HL-60 (cell line): ENCODE data around the gene NBDY.

Source experiments
- DNase-seq, 2 experiments: peaks; one replicate each; pipeline ENCODE4 v3.0.0-alpha.2; 2010 to 2020; ENCODE audit warnings: low read depth in 1 of 2, low spot score in 1 of 2
- H3K27ac ChIP-seq: fragments of 250-450 bp; sonication (Bioruptor Pico); replicated peaks from 2 replicates; pipeline ENCODE4 v1.5.1; 2020; ENCODE audit warnings: mild to moderate bottlenecking, moderate library complexity
- H3K27me3 ChIP-seq: fragments of 250-450 bp; sonication (Bioruptor Pico); 2 replicates; pipeline ENCODE4 v1.5.1; 2021; ENCODE audit warnings: mild to moderate bottlenecking, moderate library complexity; ENCODE audit not compliant: insufficient read depth, poor library complexity, severe bottlenecking
- H3K4me3 ChIP-seq: replicated peaks from 2 replicates; pipeline ENCODE4 v1.5.1; 2011; ENCODE audit warnings: mild to moderate bottlenecking, control low read depth, low read length; ENCODE audit not compliant: insufficient read depth
- CTCF ChIP-seq: IDR thresholded peaks from one replicate; pipeline ENCODE4 v1.5.1; 2011; ENCODE audit warnings: low read length, control low read depth, inconsistent platforms; ENCODE audit not compliant: insufficient read depth
- GABPA ChIP-seq: IDR thresholded peaks from 2 replicates; pipeline ENCODE4 v1.6.1; 2012; ENCODE audit warnings: low read depth
- POLR2AphosphoS5 ChIP-seq: IDR thresholded peaks from 2 replicates; pipeline ENCODE4 v1.6.1; 2012; ENCODE audit warnings: low read depth
- REST ChIP-seq: IDR thresholded peaks from 2 replicates; pipeline ENCODE4 v1.6.1; 2012; ENCODE audit warnings: low read depth; ENCODE audit not compliant: insufficient replicate concordance
- SPI1 ChIP-seq: IDR thresholded peaks from 2 replicates; pipeline ENCODE4 v1.6.1; 2012; ENCODE audit warnings: low read depth, mild to moderate bottlenecking, borderline replicate concordance

NBDY gene

DNA sequence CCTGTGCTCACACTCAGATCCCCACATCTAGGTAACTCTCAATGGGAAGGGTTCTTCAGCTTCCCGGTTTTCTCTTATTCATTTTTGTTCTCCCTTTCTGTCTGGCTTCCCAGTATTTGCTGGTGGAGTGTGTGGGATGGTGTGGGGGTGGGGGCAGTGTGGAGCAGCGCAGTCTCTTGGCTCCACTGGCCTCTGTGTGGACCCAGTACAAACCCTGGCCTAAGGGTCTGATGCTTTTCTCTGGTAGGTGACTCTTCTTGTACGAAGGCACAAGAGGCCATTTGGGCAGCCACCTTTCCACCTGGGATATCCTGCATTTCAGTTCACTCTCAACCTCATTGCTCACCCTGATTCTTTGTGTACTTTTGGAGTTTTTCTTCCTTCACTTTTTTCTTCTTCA lies 71.3 kb downstream of the NBDY start:
- H3K27ac ChIP-seq: no peak overlapping the region
- no peak overlapping the region for H3K4me3 ChIP-seq
- DNase-seq: no peak
- TF ChIP-seq POLR2AphosphoS5 (no peak), GABPA (no peak), CTCF (no peak), REST (no peak), SPI1 (no peak)
- H3K27me3 ChIP-seq: no peaks in the 10 kb centered on the region

DNA sequence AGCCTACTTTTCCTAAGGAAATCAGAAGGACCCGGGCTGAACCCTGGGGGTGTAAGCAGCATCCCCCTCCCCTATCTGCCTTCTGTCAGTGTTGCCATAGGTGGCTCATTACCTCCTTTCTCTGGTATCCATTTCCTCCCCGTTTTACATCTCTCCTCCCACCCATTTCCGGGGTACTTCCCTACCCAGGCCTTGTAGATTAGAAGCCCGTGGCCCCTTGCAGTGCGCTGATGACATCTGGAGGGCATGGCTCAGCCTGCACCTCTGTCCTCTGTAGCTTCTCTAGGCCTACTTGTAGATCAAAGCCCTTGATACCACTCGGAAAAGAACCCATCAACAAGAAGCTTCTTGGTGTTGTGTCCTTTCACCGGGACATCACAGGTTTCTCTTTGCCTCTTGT lies 71.8 kb downstream of the NBDY start:
- no peak for DNase-seq
- no peak for TF ChIP-seq GABPA
- no peak for TF ChIP-seq SPI1
- no peak for TF ChIP-seq REST
- no peak for TF ChIP-seq CTCF
- no peak overlapping the region for H3K27ac ChIP-seq

GRCh38 chrX:56802428-56802827 lies 73.4 kb downstream of the NBDY start:
- no peak for DNase-seq
- H3K4me3 ChIP-seq: no peak overlapping the region

More for the DNA sequence above, 71.8 kb downstream of the NBDY start:
- Histone ChIP-seq H3K27me3 (no peaks in the 10 kb centered on the region), H3K4me3 (no peak overlapping the region)

More at GRCh38 chrX:56802428-56802827, 73.4 kb downstream of the NBDY start:
- H3K27ac ChIP-seq: no peak overlapping the region
- TF ChIP-seq REST: no peak
- H3K27me3 ChIP-seq: no peaks in the 10 kb centered on the region
